ENCODE results near the gene ESF1.

GRCh38 chr20:13744352-13744751 lies 40.4 kb downstream of the ESF1 start:
- no peak for TF ChIP-seq CTCF (IDR thresholded peaks at IDR 0.05)
- no peak for TF ChIP-seq ZFX (IDR thresholded peaks at IDR 0.05; ENCODE audit: borderline replicate concordance)
